Fibroblast of mammary gland (primary cell): Measurements from ENCODE around the gene FIG4.

Experiments used
- DNase-seq: peaks from one replicate; pipeline ENCODE4 v3.0.0-alpha.2; 2010; ENCODE audit warnings: low read depth
- H3K4me3 ChIP-seq: 2 replicates; pipeline ENCODE4 v1.5.1; 2011; ENCODE audit warnings: low read depth, mild to moderate bottlenecking, low read length, moderate library complexity; ENCODE audit not compliant: control insufficient read depth
- TF ChIP-seq, protein P1 (sequence below): conservative IDR thresholded peaks from 2 replicates; pipeline ENCODE4 v1.5.1; 2011; ENCODE audit warnings: low read depth, low read length, inconsistent platforms; ENCODE audit not compliant: control insufficient read depth, insufficient read depth

FIG4 gene

DNA sequence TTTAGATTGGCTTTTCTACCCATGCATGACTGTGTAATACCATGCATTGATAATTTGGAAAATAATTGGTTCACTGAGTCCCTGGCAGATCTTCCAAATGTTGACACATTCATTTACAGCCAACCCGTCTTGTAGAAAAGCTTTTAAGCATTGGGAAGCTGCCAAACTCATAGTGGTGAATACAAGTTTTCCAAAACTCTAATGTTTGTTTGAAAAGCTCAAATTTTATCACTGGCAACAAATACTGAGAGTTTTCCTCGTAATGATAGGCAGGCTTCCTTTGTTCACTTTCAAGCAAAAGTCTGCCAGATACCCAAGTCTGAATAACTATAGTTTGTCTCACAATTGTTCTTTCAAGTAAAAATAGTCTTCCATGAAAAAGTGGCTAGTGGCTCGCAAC, 143.0 kb downstream of the FIG4 start:
- TF ChIP-seq, protein P1, sequence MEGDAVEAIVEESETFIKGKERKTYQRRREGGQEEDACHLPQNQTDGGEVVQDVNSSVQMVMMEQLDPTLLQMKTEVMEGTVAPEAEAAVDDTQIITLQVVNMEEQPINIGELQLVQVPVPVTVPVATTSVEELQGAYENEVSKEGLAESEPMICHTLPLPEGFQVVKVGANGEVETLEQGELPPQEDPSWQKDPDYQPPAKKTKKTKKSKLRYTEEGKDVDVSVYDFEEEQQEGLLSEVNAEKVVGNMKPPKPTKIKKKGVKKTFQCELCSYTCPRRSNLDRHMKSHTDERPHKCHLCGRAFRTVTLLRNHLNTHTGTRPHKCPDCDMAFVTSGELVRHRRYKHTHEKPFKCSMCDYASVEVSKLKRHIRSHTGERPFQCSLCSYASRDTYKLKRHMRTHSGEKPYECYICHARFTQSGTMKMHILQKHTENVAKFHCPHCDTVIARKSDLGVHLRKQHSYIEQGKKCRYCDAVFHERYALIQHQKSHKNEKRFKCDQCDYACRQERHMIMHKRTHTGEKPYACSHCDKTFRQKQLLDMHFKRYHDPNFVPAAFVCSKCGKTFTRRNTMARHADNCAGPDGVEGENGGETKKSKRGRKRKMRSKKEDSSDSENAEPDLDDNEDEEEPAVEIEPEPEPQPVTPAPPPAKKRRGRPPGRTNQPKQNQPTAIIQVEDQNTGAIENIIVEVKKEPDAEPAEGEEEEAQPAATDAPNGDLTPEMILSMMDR, result no peak
- no peak overlapping the region for H3K4me3 ChIP-seq
- no peak for DNase-seq

DNA sequence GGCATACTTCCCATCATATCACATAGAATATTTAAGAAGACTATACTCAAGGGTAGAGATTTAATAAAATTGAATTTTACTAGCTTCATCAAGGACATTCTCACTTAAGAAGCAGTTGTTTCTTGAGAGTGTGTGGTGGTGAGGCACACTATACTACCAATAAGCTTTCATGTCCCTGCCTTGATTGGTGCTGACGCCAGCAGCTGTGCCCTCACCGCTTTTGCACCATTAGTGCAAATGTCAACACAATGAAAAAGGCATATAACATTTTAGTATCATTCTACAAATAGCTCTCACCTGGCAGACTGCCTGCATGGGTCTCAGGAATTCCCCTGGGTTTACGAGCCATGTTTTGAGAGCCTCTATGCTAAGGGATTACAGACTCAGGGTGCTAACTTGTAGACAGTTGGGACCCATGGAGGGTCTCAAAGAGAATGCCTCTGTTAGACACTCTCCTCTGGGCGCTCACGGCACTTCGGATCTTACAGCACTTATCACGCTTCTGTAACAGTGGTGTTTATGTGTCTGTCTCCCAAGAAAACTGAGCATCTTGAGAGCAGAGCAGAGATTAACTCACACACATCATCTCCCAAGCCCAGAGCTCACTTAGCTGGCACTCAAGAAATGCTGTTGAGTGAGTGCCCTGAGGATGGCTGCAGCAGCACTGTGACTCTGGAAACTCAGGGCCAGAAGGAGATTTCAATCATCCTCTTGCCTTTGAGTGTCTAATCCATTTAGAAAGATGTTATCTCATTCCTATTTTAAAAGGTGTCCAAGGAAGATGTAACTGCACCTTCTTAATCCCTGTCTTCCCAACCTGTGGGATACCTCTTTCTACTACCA, 143.7 kb downstream of the FIG4 start:
- no peak overlapping the region for H3K4me3 ChIP-seq
- TF ChIP-seq, protein P1, result no peak
- no peak for DNase-seq

DNA sequence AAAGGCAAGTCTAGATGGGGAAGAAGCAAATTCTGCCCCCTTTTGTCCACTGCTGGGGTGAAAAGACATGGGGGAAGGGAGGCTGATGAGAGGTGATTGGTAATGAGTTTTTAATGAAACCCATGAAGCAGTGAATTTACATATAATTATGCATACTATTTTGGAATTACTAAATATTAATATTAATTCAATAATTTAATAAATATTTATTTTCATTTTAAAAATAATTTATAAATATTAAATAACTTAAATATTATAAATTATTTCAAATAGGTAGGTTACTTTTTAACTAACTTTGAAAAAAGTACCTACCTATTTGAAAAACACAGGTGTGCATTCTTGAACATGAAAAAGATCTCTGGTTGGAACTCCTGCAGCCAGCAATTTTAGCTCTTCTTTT, 148.9 kb downstream of the FIG4 start:
- H3K4me3 ChIP-seq, result no peak overlapping the region
- TF ChIP-seq, protein P1, result no peak
- no peak for DNase-seq

DNA sequence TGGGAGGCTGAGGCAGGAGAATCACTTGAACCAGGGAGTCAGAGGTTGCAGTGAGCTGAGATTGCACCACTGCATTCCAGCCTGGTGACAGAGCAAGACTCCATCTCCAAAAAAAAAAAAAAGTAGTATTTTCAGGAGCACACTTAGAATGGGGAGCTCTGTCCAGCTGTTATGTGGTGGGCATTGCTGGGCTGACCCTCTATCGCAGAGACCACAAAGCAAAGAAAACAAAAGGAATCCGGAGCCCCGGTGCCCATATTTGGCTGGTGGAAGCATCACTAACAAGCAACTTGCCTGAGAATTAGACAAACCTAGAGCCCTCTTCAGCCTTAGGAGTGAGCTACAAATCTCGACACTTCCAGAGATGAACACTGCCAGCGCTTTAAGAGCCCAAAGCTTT, 149.7 kb downstream of the FIG4 start:
- TF ChIP-seq, protein P1, result no peak
- no peak overlapping the region for H3K4me3 ChIP-seq
- no peak for DNase-seq

DNA sequence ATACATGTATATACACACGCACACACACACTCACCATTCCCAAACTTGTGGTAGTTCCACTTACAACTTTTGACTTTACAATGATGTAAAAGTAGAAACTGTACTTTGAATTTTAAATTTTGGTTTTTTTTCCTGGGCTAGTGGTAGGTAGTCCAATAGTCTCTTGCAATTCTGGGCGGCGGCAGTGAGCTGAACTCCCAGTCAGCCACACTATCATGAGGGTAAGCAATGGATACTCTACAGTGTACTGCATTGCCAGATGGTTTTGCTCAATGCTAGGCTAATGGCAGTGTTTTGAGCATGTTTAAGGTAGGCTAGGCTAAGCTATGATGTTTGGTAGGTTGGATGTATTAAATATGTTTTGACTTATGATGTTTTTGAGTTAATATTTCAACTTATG, 150.8 kb downstream of the FIG4 start:
- TF ChIP-seq, protein P1, result no peak
- no peak for DNase-seq
- no peak overlapping the region for H3K4me3 ChIP-seq

DNA sequence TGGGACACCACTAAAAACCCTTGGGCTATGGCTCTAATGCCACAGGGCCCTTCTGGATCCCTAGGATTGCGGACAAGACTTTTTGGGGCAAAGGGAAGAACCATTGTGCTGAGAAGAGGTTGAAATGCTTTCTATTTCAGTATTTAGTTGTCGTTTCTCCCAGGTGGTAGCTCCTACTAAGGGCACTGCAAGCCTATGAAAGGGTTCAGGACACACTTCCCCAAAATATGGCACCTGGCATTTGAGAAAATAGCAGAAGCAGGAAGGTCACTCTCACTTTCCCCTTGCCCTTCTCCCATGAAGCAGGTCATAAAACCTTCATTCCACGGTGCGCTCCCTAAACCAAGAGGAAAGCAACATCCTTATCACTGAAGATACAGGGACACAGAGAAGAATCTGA, 161.6 kb downstream of the FIG4 start:
- TF ChIP-seq, protein P1, result no peak
- H3K4me3 ChIP-seq, result no peak overlapping the region
- no peak for DNase-seq
